GM18909 (cell line): ENCODE results near the gene JPH3.

Experiments
- ATAC-seq: cut with Tn5 transposase; IDR thresholded peaks from one replicate; pipeline ENCODE4 v1.9.1; 2021; ENCODE audit warnings: mild to moderate bottlenecking; ENCODE audit not compliant: unreplicated experiment, poor library complexity

Gene JPH3

DNA sequence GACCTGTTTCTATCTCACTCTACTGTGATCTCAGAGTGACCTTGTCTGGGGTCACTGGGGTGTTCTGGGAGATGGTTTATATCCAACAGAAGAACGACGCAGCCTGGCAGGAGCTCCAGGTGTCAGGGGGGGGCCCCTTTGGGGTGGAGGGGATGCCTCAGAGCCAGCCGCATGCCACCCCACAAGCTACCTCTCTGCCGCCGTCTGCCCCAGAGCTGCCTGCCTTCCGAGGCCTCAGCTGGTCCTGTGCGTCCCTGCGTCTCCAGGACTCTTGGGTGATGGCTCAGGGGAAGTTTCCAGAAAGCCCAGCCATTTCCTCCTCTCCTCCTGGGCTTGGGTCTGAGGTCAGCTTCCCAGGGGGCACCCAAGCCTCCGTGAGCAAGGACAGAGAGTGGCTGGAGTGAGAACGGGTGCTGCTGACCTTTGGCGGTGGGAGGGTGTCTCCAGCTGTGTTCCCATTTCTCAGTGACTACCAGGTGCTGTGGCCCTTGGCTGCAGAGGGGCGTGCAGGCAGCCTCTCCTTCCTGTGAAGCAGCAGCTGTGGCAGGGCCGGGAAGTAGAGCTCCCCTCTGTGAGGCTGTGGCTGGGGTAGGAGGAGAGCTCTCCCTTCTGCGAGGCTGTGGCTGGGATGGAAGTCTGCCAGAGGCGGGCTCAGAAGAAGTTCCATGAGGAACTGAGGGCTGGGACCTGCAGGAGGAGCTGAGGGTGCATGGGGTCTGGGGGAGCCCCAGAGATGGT, 19.8 kb downstream of the JPH3 start:
- no peak for ATAC-seq

GRCh38 chr16:87622756-87623319, 20.5 kb downstream of the JPH3 start:
- ATAC-seq: no peak

DNA sequence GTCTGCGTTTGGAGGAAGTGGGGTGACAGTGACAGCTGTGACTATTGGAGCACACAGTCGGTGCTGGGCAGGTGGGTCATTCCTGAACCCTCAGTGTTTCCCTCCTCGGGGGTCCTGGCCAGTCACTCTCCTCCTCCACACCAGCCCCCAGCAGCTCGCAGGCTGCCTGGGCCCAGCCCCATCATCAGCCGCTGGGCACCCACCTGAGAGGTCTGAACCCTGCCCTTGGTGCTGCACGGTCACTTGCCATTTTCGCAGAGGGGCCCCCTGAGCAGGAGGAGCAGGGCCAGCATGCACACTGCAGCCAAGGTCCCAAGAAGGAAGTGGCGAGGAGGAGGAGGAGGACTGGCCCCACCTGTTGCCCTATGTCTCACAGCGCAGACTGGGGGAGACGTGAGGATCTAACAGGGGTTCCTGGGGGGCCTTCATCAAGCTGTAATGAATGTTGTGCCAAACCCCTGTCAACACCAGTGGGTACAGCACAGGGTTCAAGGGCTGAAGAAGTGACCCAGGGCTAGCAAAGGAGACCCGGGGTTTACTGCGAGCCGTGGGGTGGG, 23.0 kb downstream of the JPH3 start:
- ATAC-seq: no peak

DNA sequence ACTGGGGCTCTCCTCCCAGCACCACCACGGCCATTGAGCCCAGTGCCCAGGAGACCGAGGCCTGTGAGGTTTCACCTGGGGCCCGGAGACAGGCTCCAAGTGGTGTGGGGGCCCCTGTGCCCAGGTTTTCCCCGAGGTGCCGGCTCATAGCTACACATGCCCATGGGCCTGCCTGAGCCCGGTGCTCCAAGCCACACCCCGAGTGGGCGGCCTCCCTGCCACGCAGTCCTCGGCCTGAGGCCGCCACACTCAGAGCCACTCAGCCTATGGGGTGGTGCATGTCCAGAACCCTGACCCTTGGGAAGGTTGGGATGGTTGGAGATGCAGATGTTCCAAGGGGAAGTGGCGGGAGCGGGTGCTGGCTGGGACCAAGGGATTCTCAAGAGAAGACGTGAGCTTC, 24.1 kb downstream of the JPH3 start:
- ATAC-seq: no peak

GRCh38 chr16:87626905-87627304, 24.6 kb downstream of the JPH3 start:
- ATAC-seq: no peak

GRCh38 chr16:87627542-87628245, 25.4 kb downstream of the JPH3 start:
- ATAC-seq: no peak

- no peak for ATAC-seq
These were observed 26.1 kb downstream of the JPH3 start for GRCh38 chr16:87628246-87628923.

DNA sequence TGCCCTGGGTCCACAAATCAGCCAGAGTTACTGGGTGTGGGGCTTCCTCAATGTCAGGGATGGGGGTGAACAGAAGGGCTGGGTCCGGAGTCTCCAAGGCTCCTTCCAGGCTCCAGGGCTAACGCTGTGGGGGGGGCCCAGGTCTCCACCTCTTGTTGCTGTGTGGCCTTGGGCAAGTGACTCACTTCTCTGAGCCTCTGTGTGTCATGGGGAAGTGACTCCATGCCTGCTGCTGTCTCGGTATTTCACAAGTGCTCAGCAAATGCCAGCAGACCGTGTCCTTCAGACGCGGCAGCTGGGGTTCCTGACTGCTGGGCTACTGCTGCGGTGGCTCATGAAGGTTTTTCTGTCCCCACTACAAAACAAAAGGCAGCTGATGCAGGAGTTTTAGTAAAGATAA, 26.6 kb downstream of the JPH3 start:
- no peak for ATAC-seq

GRCh38 chr16:87631067-87631466, 28.8 kb downstream of the JPH3 start:
- no peak for ATAC-seq

- ATAC-seq: no peak
These were observed 32.1 kb downstream of the JPH3 start for GRCh38 chr16:87634411-87634810.

DNA sequence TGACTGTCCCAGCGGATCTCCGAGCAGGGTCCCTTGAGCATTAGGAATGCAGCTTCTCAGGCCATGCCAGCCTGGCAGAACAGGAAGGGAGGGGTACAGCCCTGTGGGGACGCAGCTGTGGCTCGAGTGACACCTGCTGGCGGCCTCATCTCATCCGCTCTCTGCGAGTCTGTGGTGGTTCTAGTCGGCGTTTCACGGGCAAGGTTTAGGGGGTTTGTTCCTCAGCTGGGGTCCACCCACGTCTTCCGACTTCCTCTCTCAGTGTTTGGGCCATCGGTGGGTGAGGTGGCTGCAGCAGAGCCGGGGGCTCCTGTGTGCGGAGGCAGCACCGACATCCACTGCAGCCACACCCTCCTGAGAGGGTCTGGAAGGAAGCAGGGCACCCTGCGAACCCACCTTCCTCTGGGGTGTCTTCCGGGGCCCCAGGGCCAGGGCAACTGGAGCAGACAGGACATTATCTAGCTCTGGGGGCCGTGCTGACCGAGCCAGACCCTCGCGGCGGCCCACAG, 33.3 kb downstream of the JPH3 start:
- ATAC-seq: no peak

DNA sequence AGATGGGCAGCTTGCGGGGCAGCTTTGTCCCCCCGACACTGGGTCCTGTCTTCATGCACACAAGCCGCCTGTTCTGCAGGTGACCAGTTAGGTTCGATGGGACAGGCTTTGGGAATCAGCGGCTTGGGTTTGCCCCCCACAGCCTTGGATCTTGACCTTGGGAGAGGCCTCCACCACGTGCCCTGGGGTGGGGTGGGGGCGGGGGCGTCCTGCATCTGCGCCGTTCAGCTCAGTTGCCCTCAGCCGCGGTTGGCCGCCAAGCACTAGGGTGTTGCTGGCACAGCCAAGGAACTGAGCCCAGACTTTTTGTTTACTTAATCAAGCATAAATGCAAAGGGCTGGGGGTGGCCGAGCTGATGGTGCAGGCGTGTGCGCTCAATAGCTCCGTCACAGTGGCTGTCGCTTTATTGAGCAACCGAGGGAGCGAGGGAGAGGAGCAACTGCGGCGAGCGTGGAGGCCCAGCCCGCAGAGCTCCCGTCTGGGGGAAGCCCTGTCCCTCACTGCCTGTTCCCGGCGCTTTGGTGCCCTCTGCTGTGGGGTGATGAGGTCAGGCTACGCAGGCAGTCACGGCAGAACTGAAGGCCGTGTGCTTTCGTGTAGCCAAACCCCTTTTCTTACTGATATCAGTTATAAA, 33.9 kb downstream of the JPH3 start:
- ATAC-seq: no peak

DNA sequence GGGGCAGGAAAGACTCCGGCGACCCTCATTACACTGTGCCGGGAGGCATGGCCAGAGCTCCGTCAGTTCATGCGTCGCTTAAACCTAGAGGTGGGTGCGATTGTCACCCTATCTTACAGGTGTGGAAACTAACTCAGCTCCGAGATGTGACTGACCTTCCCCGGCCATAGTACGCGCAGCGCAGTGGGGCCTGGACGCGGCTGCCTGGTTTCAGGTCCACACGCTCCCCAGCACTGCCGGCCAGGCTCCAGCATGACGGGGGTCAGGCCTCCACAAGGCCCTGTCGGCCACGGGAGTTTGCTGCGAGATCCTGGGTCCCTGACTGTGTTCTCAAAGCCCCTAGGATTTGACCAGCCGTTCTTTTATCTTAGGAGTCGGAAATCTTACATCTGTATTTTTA, 34.4 kb downstream of the JPH3 start:
- ATAC-seq: no peak

DNA sequence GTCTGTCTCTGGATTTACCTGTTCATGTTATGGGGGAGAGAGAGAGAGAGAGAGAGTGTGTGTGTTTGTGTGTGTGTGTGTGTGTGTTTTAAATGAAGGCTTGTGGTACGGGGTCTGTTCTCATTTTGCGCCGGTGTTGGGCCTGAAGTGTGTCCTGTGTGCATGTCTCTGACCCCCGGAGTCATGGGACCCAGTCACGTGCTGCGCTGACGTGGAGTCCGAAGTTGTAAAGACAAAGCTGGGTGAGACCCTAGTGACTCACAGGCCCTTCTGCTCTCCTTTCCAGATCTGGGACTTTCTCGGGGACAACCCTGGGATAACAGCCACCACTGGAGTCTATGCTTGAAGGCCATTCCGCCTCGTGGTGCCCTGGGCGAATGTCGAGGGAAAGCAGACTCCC, 35.0 kb downstream of the JPH3 start:
- no peak for ATAC-seq

GRCh38 chr16:87638736-87639135, 36.4 kb downstream of the JPH3 start:
- no peak for ATAC-seq

- ATAC-seq: no peak
These were observed 39.4 kb downstream of the JPH3 start for GRCh38 chr16:87641721-87642120.

DNA sequence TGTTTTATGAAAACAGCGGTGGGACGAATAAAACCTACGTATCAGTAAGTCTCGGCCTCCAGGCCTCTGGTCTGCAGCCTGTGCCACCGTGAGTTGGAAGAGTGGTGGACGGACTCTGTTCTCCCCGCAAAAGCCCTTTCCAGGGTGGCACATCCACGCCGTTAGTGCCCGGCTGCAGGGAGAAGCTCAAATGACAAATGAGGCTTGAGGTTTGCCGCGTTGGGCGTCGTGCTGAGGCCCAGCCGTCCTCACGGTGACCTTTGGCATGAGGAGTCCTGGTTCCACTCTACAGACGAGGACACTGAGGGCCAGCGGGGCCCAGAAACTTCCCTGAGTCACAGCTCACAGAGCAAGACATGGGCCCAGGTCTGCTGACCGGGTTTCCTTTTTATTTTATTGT, 40.2 kb downstream of the JPH3 start:
- ATAC-seq: no peak

DNA sequence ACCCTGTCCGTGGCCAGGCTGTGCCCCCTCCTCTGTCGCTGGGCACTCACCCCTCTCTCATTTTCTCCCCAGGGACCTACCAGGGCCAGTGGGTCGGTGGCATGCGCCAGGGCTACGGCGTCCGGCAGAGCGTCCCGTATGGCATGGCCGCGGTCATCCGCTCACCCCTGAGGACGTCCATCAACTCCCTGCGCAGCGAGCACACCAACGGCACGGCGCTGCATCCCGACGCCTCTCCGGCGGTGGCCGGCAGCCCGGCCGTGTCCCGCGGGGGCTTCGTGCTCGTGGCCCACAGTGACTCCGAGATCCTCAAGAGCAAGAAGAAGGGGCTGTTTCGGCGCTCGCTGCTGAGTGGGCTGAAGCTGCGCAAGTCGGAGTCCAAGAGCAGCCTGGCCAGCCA, 41.9 kb downstream of the JPH3 start:
- no peak for ATAC-seq

- ATAC-seq: no peak
These were observed 42.3 kb downstream of the JPH3 start for GRCh38 chr16:87644596-87644995.

DNA sequence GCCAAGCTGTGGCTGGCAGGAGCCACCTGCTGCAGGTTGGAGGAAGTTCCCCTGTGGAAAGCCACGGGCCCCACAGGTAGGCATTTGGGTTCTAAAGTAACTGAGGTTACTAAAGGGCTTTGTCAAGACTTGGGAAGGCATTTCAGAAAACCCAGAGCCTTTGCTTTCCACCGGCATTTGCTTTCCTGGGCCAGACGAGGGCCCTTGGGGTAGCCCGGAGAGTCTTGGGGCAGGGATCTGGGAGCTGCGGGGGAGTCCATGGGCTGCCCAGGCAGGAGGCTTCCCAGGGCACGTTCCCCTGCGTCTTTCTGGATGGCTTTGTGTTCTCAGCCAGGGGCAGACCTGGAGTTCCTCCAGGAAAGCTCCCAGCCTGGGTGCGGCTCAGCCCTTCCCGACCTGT, 43.5 kb downstream of the JPH3 start:
- no peak for ATAC-seq
